ENCODE measurements around the gene SGO2.

The SGO2 gene

GRCh38 chr2:200593905-200594304 is 67.9 kb downstream of the SGO2 start:
- TF ChIP-seq ZNF8 (CRISPR knock-in tag; IDR thresholded peaks at IDR 0.05), result no peak
- no peak for TF ChIP-seq TSHZ2 (CRISPR knock-in tag; IDR thresholded peaks at IDR 0.05)
- TF ChIP-seq TCF4 (CRISPR knock-in tag; IDR thresholded peaks at IDR 0.05; ENCODE audit: borderline replicate concordance), result no peak
- TF ChIP-seq ZC3H10 (CRISPR knock-in tag; IDR thresholded peaks at IDR 0.05), result no peak
- no peak for TF ChIP-seq CSRNP3 (CRISPR knock-in tag; IDR thresholded peaks at IDR 0.05)
- no peak for ATAC-seq

GRCh38 chr2:200595913-200596312 is 69.9 kb downstream of the SGO2 start:
- no peak for ATAC-seq

GRCh38 chr2:200596774-200597570 is 71.0 kb downstream of the SGO2 start:
- no peak for TF ChIP-seq ESRRG (CRISPR knock-in tag; IDR thresholded peaks at IDR 0.05)
- no peak for TF ChIP-seq ARNTL (CRISPR knock-in tag; IDR thresholded peaks at IDR 0.05; ENCODE audit: borderline replicate concordance, low read depth)

More at GRCh38 chr2:200595913-200596312, 69.9 kb downstream of the SGO2 start:
- TF ChIP-seq TCF4 (CRISPR knock-in tag; IDR thresholded peaks at IDR 0.05; ENCODE audit: borderline replicate concordance) (no peak), ZNF565 (CRISPR knock-in tag; conservative IDR thresholded peaks at IDR 0.05; ENCODE audit: low read depth) (no peak), ZFP30 (CRISPR knock-in tag; IDR thresholded peaks at IDR 0.05) (no peak), BACH2 (CRISPR knock-in tag; IDR thresholded peaks at IDR 0.05; ENCODE audit: borderline replicate concordance) (no peak), ZNF8 (CRISPR knock-in tag; IDR thresholded peaks at IDR 0.05) (no peak), TSHZ2 (CRISPR knock-in tag; IDR thresholded peaks at IDR 0.05) (no peak), ZC3H10 (CRISPR knock-in tag; IDR thresholded peaks at IDR 0.05) (no peak), CSRNP3 (CRISPR knock-in tag; IDR thresholded peaks at IDR 0.05) (no peak), CSDC2 (CRISPR knock-in tag; IDR thresholded peaks at IDR 0.05) (no peak), TOX (CRISPR knock-in tag; IDR thresholded peaks at IDR 0.05; ENCODE audit: borderline replicate concordance) (no peak), ZFP3 (CRISPR knock-in tag; IDR thresholded peaks at IDR 0.05) (no peak), OSR1 (CRISPR knock-in tag; IDR thresholded peaks at IDR 0.05) (no peak), ISL1 (CRISPR knock-in tag; IDR thresholded peaks at IDR 0.05) (no peak)

GRCh38 chr2:200599206-200599605 is 73.2 kb downstream of the SGO2 start:
- ATAC-seq, result no peak
- TF ChIP-seq ZFP30 (CRISPR knock-in tag; IDR thresholded peaks at IDR 0.05) (no peak), ZNF565 (CRISPR knock-in tag; conservative IDR thresholded peaks at IDR 0.05; ENCODE audit: low read depth) (no peak), PATZ1 (CRISPR knock-in tag; IDR thresholded peaks at IDR 0.05; ENCODE audit: borderline replicate concordance) (no peak), SNAI2 (CRISPR knock-in tag; IDR thresholded peaks at IDR 0.05) (no peak), RARB (CRISPR knock-in tag; IDR thresholded peaks at IDR 0.05) (no peak), ZNF8 (CRISPR knock-in tag; IDR thresholded peaks at IDR 0.05) (no peak), CREB5 (CRISPR knock-in tag; IDR thresholded peaks at IDR 0.05; ENCODE audit: low read depth) (no peak), ZC3H10 (CRISPR knock-in tag; IDR thresholded peaks at IDR 0.05) (no peak), BACH2 (CRISPR knock-in tag; IDR thresholded peaks at IDR 0.05; ENCODE audit: borderline replicate concordance) (no peak), OSR1 (CRISPR knock-in tag; IDR thresholded peaks at IDR 0.05) (no peak), TSHZ2 (CRISPR knock-in tag; IDR thresholded peaks at IDR 0.05) (no peak)

More at GRCh38 chr2:200596774-200597570, 71.0 kb downstream of the SGO2 start:
- ATAC-seq, result no peak

Measured in SK-N-SH treated with all-trans-retinoic acid at 6 μM for 48 hours (cell line).